ENCODE results near the gene PTPRA. TPM values are rescaled to one million over a fixed set of nuclear protein-coding genes. Genes with fewer than 3 reads are reported as not detected.

Gene PTPRA
- total and polyA plus RNA-seq, 2 donors (not counting 3 experiments of a cell fraction or from before 2014, with no cell fraction given): 43.2 to 53.4 TPM

DNA sequence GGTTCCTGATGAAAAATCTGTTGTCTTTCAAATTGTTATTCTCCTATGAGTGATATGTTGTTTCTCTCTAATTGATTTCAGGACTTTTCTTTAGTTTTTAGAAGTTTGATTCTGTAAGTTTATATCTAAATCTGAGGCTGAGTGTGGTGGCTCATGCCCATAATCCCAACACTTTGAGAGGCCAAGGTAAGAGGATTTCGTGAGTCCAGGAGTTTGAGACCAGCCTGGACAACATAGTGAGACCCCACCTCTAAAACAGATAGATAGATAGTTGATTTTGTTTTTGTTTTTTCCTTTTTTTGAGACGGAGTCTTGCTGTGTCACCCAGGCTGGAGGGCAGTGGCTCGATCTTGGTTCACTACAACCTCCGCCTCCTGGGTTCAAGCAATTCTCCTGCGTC is 64.6 kb downstream of the PTPRA start:
- Histone ChIP-seq H3K36me3 (ENCODE audit: control insufficient read depth in 2 of 2, extremely low read depth in 1 of 2, insufficient read depth in 2 of 2, low read length in 2 of 2) (no peaks in the 10 kb centered on the region), H2AFZ (ENCODE audit: low read depth, low read length) (no peak overlapping the region), H3K27ac (ENCODE audit: insufficient read depth, low read depth, low read length) (no peak overlapping the region), H3K4me1 (ENCODE audit: control insufficient read depth, extremely low read depth, insufficient read depth, low read length) (no peaks in the 10 kb centered on the region), H4K20me1 (replicated peaks; ENCODE audit: control insufficient read depth, extremely low read depth, insufficient read depth, low read length) (no peaks in the 10 kb centered on the region), H3K79me2 (ENCODE audit: control insufficient read depth, insufficient read depth, low read length) (peaks cover 10% of the 10 kb centered on the region), H3K4me2 (ENCODE audit: insufficient read depth, low read length) (no peak overlapping the region), H3K9me3 (replicated peaks; ENCODE audit: control insufficient read depth, insufficient read depth, low read length) (no peaks in the 10 kb centered on the region), H3K4me3 (replicated peaks in 1 of 3; ENCODE audit: insufficient read depth in 1 of 3, low read depth in 1 of 3, low read length in 3 of 3) (no peak overlapping the region), H3K9me1 (replicated peaks; ENCODE audit: control insufficient read depth, extremely low read depth, insufficient read depth, low read length) (no peaks in the 10 kb centered on the region), H3K9ac (replicated peaks; ENCODE audit: extremely low read depth, insufficient read depth, low read length) (no peak overlapping the region), H3K27me3 (ENCODE audit: control insufficient read depth in 2 of 2, insufficient read depth in 2 of 2, low read length in 2 of 2) (no peaks in the 10 kb centered on the region)
- intact Hi-C loops (cut with micrococcal nuclease): no loop called here
- dilution Hi-C loops (cut with MboI; ENCODE audit: extremely low pct_ligation_motif_present, low sequenced_read_pairs): no loop called here
- BruUV-seq (replicated peaks): no TSS peak
- TF ChIP-seq JUN (IDR thresholded peaks at IDR 0.05; ENCODE audit: borderline replicate concordance, insufficient read depth, insufficient read length, low read depth) (no peak), CTCF (IDR thresholded peaks at IDR 0.05; ENCODE audit: extremely low read depth in 1 of 2, insufficient read depth in 1 of 2, low read depth in 1 of 2, low read length in 2 of 2) (no peak), POLR2AphosphoS5 (IDR thresholded peaks at IDR 0.05; ENCODE audit: insufficient read depth, low read depth, low read length) (no peak), MYC (IDR thresholded peaks at IDR 0.05; ENCODE audit: low read depth, low read length) (no peak), EZH2 (IDR thresholded peaks at IDR 0.05; ENCODE audit: borderline replicate concordance, low read depth, low read length, severe bottlenecking) (no peak), GATA2 (IDR thresholded peaks at IDR 0.05; ENCODE audit: insufficient read depth, insufficient read length, low read depth, low read length) (no peak), POLR2A (IDR thresholded peaks at IDR 0.05; ENCODE audit: low read depth, low read length) (no peak), FOS (IDR thresholded peaks at IDR 0.05; ENCODE audit: borderline replicate concordance, insufficient read depth, low read length) (no peak)
- TF ChIP-seq, protein P1, sequence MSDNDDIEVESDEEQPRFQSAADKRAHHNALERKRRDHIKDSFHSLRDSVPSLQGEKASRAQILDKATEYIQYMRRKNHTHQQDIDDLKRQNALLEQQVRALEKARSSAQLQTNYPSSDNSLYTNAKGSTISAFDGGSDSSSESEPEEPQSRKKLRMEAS (IDR thresholded peaks at IDR 0.05; ENCODE audit: insufficient read depth, insufficient read length): no peak
- CTCF ChIA-PET: no interaction called here
- FAIRE-seq (no peak), DNase-seq (ENCODE audit: low read depth, low spot score) (no peak)
- POLR2A ChIA-PET: no interaction called here

Data from endothelial cell of umbilical vein (primary cell).